ENCODE results near the gene RPRD1A. TPM values are rescaled to one million over a fixed set of nuclear protein-coding genes. Genes with fewer than 3 reads are reported as not detected.

Gene RPRD1A
- total RNA-seq, 2 experiments from 2014 or later: 33.9 to 35.1 TPM

DNA sequence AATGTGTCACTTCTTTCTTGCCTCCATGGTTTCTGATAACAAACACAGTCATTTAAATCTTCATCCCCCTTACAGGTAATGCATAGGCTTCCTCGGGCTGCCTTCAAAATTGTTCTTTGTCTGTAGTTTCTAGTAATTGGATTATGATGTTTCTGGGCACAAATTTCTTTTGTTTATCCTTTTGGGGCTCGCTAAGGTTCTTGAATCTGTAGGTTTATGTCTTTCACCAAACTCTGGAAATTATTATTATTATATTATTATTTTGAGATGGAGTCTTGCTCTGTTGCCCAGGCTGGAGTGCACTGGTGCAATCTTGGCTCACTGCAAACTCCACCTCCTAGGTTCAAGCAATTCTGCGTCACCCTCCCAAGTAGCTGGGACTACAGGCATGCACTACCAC lies 111.1 kb downstream of the RPRD1A start:
- Mint-ChIP-seq H3K4me1 (ENCODE audit: low read depth) (no peaks in the 10 kb centered on the region), H3K9me3 (peaks cover 2% of the 10 kb centered on the region), H3K36me3 (ENCODE audit: low read depth) (no peaks in the 10 kb centered on the region), H3K4me3 (no peak overlapping the region), H3K27ac (no peak overlapping the region), H3K27me3 (ENCODE audit: low read depth) (peaks cover 2% of the 10 kb centered on the region)
- CTCF ChIA-PET: no interaction called here
- DNase-seq: no peak
- intact Hi-C loops (cut with micrococcal nuclease): no loop called here

DNA sequence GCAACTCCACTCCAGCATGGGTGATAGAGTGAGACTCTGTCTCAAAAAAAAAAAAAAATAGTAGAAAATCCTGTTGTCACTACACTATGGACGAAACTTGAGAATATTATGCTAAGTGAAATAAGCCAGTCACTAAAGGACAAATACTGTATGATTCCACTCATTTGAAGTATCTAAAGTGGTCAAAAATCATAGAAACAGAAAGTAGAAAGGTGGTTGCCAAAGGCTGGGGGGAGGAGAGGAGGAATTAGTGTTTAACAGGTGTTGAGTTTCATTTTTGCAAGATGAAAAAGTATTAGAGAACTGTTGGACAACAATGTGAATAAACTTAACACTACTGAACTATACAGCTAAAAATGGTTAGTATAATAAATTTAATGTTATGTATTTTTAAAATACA lies 113.7 kb downstream of the RPRD1A start:
- Mint-ChIP-seq H3K27ac (no peak overlapping the region), H3K4me1 (ENCODE audit: low read depth) (no peaks in the 10 kb centered on the region), H3K9me3 (no peaks in the 10 kb centered on the region), H3K27me3 (ENCODE audit: low read depth) (peaks cover 13% of the 10 kb centered on the region), H3K4me3 (no peak overlapping the region), H3K36me3 (ENCODE audit: low read depth) (no peaks in the 10 kb centered on the region)
- DNase-seq: no peak
- intact Hi-C loops (cut with micrococcal nuclease): loop anchor here (5.0 kb wide), 1 partner anchor 291 kb away; no protein-coding TSS in a partner anchor
- CTCF ChIA-PET: no interaction called here

DNA sequence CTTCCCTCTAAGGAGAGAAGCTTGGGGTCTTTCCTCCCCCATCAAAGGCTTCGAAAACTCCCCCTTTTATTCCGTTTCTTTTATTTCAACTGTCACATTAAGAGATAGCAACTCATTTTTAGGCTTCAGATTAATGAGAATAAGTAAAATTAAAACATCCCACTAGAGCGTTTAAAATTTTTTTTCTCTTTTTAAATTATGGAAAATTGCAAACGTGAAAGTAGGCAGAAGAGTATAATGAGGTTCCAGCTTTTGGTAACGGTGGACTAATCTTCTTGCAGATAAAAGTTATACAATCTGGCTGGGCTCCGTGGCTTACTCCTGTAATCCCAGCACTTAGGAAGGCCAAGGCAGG lies 116.8 kb downstream of the RPRD1A start:
- no peak for DNase-seq
- Mint-ChIP-seq H3K4me1 (ENCODE audit: low read depth) (no peaks in the 10 kb centered on the region), H3K27ac (no peak overlapping the region), H3K4me3 (peak overlapping the region; percentile 79), H3K36me3 (ENCODE audit: low read depth) (no peaks in the 10 kb centered on the region), H3K9me3 (no peaks in the 10 kb centered on the region), H3K27me3 (ENCODE audit: low read depth) (peaks cover 11% of the 10 kb centered on the region)
- CTCF ChIA-PET: interaction anchor here (0.7 to 2.7 kb wide), 12 partner anchors 9 to 421 kb away, joined by 3 to 12 read pairs (median 4); no protein-coding TSS in a partner anchor
- intact Hi-C loops (cut with micrococcal nuclease): loop anchor here (1.0 to 5.0 kb wide), 5 partner anchors 194 to 564 kb away; no protein-coding TSS in a partner anchor

DNA sequence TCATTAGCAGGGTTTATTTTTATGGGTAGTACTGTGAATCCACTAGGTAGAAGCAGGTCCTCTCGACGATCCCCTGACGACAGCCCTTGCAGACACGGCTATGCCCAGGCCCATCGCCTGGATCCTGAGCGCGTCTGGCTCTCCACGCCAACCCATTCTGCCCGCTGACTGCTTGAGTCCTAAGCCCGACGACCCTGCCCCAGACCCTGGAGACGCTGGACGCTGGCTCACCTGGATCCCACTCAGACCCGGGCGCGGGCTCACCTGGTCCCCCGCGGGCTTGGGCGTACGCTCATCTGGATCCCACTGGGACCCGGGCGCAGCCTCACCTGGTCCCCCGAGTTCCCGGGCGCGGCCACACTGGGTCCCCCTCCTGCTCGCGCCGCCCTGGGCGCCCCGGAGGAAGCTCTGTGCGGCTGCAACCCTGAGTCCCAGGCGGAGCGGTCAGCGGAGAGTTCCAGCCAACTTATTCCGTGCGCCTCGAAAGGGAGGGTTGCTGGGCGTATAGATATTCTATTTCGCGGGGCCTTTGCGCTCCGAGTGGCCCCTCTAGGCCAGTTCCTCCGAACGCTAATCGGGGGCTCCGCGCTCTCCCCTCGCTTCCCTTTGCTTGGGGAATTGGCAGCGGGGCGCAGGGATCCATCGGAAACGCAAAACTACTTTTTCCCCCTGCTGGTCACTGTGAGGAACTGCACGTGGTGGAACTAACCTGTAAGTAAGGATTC lies 117.3 kb downstream of the RPRD1A start:
- H3K4me1 Mint-ChIP-seq (ENCODE audit: low read depth): no peaks in the 10 kb centered on the region
- no peaks in the 10 kb centered on the region for H3K9me3 Mint-ChIP-seq
- H3K27me3 Mint-ChIP-seq (ENCODE audit: low read depth): peaks cover 11% of the 10 kb centered on the region
- CTCF ChIA-PET: interaction anchor here (0.6 to 2.7 kb wide), 14 partner anchors 9 to 539 kb away, joined by 3 to 12 read pairs (median 4); no protein-coding TSS in a partner anchor
- peak; percentile 61 for DNase-seq
- no peak overlapping the region for H3K27ac Mint-ChIP-seq
- H3K4me3 Mint-ChIP-seq: peak overlapping the region; percentile 79
- intact Hi-C loops (cut with micrococcal nuclease): loop anchor here (1.0 to 5.0 kb wide), 6 partner anchors 123 to 563 kb away; no protein-coding TSS in a partner anchor
- no peaks in the 10 kb centered on the region for H3K36me3 Mint-ChIP-seq (ENCODE audit: low read depth)

DNA sequence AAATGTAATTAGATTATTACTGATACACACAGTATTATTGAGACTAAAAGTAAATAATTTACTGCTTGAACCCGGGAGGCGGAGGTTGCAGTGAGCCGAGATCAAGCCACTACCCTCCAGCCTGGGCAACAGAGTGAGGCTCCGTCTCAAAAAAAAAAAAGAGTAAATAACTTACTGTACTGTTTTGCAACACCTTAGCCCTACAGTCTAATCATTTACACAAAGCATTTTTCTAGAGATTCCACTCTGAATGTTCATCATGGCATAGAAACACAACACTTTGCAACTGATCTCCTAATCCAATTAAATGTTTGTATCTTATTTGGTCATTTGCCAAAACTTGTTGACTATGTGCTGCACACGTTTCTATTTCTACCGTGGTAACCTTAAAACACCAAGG lies 118.3 kb downstream of the RPRD1A start:
- Mint-ChIP-seq H3K27me3 (ENCODE audit: low read depth) (peaks cover 11% of the 10 kb centered on the region), H3K4me3 (peak overlapping the region; percentile 45), H3K27ac (no peak overlapping the region), H3K36me3 (ENCODE audit: low read depth) (no peaks in the 10 kb centered on the region), H3K4me1 (ENCODE audit: low read depth) (no peaks in the 10 kb centered on the region), H3K9me3 (no peaks in the 10 kb centered on the region)
- intact Hi-C loops (cut with micrococcal nuclease): loop anchor here (2.0 kb wide), 1 partner anchor 122 kb away; no protein-coding TSS in a partner anchor
- CTCF ChIA-PET: interaction anchor here (1.8 to 2.7 kb wide), 2 partner anchors 11 to 193 kb away, joined by 4 to 12 read pairs; no protein-coding TSS in a partner anchor
- DNase-seq: no peak

DNA sequence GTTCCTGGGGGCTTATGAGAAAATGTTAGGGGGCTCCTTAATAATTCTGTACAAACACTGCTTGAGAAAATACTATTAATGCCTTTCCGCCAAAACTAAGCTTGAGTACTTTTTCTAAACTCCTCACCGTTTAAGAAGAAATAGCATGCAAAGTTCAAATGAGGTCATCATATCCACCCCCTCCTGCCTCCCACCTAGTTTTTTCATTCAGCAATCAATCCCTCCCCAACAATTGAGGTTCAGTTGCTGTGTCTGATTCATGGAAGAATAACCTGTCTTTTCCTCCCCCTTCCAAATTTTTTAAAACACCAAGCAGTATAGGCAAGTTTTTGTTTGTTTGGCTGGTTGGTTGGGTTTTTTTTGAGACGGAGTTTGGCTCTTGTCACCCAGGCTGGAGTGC lies 119.3 kb downstream of the RPRD1A start:
- H3K36me3 Mint-ChIP-seq (ENCODE audit: low read depth): no peaks in the 10 kb centered on the region

DNA sequence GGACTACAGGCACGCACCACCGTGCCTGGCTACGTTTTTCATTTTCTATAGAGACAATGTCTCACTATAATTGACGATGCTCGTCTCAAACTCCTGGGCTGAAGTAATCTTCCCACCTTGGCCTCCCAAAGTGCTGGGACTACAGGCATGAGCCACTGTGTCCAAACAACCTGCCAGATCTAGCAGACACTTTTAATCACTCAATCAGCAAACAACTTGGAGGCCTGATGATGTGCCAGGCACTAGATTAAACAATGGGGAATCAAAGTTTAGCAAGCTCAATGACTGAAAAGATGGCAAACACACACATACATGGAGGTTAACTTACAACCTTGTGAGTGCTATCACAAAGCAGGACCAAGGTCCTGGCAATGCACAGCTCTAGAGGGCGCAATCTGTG lies 124.7 kb downstream of the RPRD1A start:
- H3K4me3 Mint-ChIP-seq: no peak overlapping the region
- peaks cover 3% of the 10 kb centered on the region for H3K27me3 Mint-ChIP-seq (ENCODE audit: low read depth)
- intact Hi-C loops (cut with micrococcal nuclease): no loop called here
- no peaks in the 10 kb centered on the region for H3K9me3 Mint-ChIP-seq
- H3K36me3 Mint-ChIP-seq (ENCODE audit: low read depth): no peaks in the 10 kb centered on the region
- CTCF ChIA-PET: no interaction called here
- H3K4me1 Mint-ChIP-seq (ENCODE audit: low read depth): no peaks in the 10 kb centered on the region
- no peak overlapping the region for H3K27ac Mint-ChIP-seq
- DNase-seq: no peak

More for the DNA sequence above, 119.3 kb downstream of the RPRD1A start:
- CTCF ChIA-PET: interaction anchor here (0.7 to 1.2 kb wide), 2 partner anchors 10 to 191 kb away, joined by 3 read pairs; no protein-coding TSS in a partner anchor
- intact Hi-C loops (cut with micrococcal nuclease): loop anchor here (2.0 kb wide), 1 partner anchor 121 kb away; no protein-coding TSS in a partner anchor
- no peak for DNase-seq
- H3K9me3 Mint-ChIP-seq: no peaks in the 10 kb centered on the region
- peaks cover 11% of the 10 kb centered on the region for H3K27me3 Mint-ChIP-seq (ENCODE audit: low read depth)
- H3K27ac Mint-ChIP-seq: no peak overlapping the region
- no peak overlapping the region for H3K4me3 Mint-ChIP-seq
- no peaks in the 10 kb centered on the region for H3K4me1 Mint-ChIP-seq (ENCODE audit: low read depth)

DNA sequence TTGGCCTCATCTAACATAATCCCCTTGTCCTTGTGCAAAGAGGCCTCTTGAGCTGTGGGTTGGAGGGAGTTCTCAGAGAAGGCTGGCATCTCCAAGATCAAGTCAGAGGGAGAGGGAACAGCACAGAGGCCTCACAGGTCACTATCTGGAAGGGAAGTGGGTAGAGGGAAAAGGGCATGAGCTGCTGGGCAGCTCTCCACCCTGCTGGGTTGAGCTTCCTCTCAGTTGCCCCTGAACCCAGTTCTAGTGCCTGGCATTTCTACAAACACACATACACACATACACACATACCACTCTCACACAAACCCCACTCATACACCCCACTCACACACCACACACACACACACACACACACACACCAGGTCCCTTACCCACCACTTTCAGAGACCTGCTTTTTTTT lies 125.2 kb downstream of the RPRD1A start:
- CTCF ChIA-PET: interaction anchor here (0.5 to 1.8 kb wide), 2 partner anchors 8 to 29 kb away, joined by 3 to 5 read pairs; no protein-coding TSS in a partner anchor
- no peak for DNase-seq
- peaks cover 3% of the 10 kb centered on the region for H3K27me3 Mint-ChIP-seq (ENCODE audit: low read depth)
- H3K9me3 Mint-ChIP-seq: no peaks in the 10 kb centered on the region
- intact Hi-C loops (cut with micrococcal nuclease): no loop called here
- H3K36me3 Mint-ChIP-seq (ENCODE audit: low read depth): no peaks in the 10 kb centered on the region
- H3K4me3 Mint-ChIP-seq: no peak overlapping the region
- no peak overlapping the region for H3K27ac Mint-ChIP-seq
- H3K4me1 Mint-ChIP-seq (ENCODE audit: low read depth): no peaks in the 10 kb centered on the region

DNA sequence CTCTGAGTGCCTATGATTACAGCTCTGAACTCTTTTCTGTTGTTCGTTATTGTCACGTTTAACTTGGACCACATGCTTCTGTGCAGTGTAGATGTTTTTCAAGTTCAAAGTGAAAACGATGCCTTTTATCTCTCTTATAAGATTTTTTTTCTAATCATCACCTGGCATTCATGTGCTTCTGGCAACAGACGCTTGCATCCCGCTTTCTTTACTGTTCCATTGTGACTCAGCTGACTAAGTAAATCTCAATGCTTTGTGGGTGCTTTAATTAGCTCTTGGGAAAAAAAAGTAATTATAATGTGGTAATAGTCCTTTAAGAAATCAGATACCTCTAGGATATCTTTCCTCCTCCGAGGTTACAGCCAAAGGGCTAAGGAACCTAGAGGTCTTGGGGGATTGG lies 126.1 kb downstream of the RPRD1A start:
- Mint-ChIP-seq H3K4me3 (no peak overlapping the region), H3K9me3 (no peaks in the 10 kb centered on the region), H3K27me3 (ENCODE audit: low read depth) (peaks cover 3% of the 10 kb centered on the region), H3K36me3 (ENCODE audit: low read depth) (no peaks in the 10 kb centered on the region), H3K27ac (no peak overlapping the region), H3K4me1 (ENCODE audit: low read depth) (no peaks in the 10 kb centered on the region)
- intact Hi-C loops (cut with micrococcal nuclease): no loop called here
- CTCF ChIA-PET: interaction anchor here (0.6 to 1.8 kb wide), 3 partner anchors 9 to 555 kb away, joined by 3 to 5 read pairs (median 4); no protein-coding TSS in a partner anchor
- DNase-seq: no peak

Other genes with a start within 250 kb of the RPRD1A start
- gene SLC39A6, start 61.8 kb upstream of the RPRD1A start, total RNA-seq: 10 to 100 TPM; 15.4 to 15.7 TPM
- gene ELP2, start 62.3 kb upstream of the RPRD1A start, total RNA-seq: 10 to 100 TPM; 90.1 to 92.0 TPM
- gene MOCOS, start 119.9 kb upstream of the RPRD1A start, total RNA-seq: not detected
- not detected for gene FHOD3, start 230.2 kb upstream of the RPRD1A start, total RNA-seq